ENCODE measurements around the gene RPL22. TPM values are rescaled to one million over a fixed set of nuclear protein-coding genes. Genes with fewer than 3 reads are reported as not detected.

The RPL22 gene
- total and polyA plus RNA-seq, 2 of the 4 experiments (the other 2 are of a cell fraction): 26.2 to 131 TPM

- Histone ChIP-seq H3K9me3 (ENCODE audit: control insufficient read depth, insufficient read depth, low read length) (no peaks in the 10 kb centered on the region), H3K56ac (ENCODE audit: extremely low read depth, insufficient read depth, low read length) (no peak overlapping the region), H3K27ac (ENCODE audit: insufficient read depth, low read length) (no peak overlapping the region), H3K9me1 (ENCODE audit: insufficient read depth, low read length) (no peaks in the 10 kb centered on the region), H3K14ac (replicated peaks; ENCODE audit: low read depth, low read length) (no peak overlapping the region), H2AFZ (replicated peaks; ENCODE audit: low read length, poor library complexity) (peak overlapping the region; percentile 49), H2AK5ac (ENCODE audit: low read depth, low read length) (no peak overlapping the region), H4K8ac (ENCODE audit: low read depth in 2 of 2, low read length in 2 of 2) (no peak overlapping the region), H2BK20ac (ENCODE audit: low read depth, low read length) (no peak overlapping the region), H4K91ac (ENCODE audit: insufficient read depth, low read depth, low read length) (no peak overlapping the region), H3K4me1 (ENCODE audit: control insufficient read depth, insufficient read depth, low read length) (no peaks in the 10 kb centered on the region), H4K5ac (ENCODE audit: low read depth, low read length) (no peak overlapping the region), H3K27me3 (ENCODE audit: control insufficient read depth, insufficient read depth, low read length) (peaks cover 69% of the 10 kb centered on the region), H3K36me3 (ENCODE audit: control insufficient read depth, insufficient read depth, low read length) (no peaks in the 10 kb centered on the region), H3K18ac (ENCODE audit: low read depth, low read length) (no peak overlapping the region), H2BK15ac (ENCODE audit: low read depth, low read length) (no peak overlapping the region), H3K4ac (ENCODE audit: low read depth, low read length) (no peak overlapping the region), H3K23ac (ENCODE audit: low read depth, low read length) (no peak overlapping the region), H2AK9ac (replicated peaks; ENCODE audit: low read depth, low read length, poor library complexity) (no peak overlapping the region), H4K20me1 (ENCODE audit: insufficient read depth, low read length) (peaks cover 16% of the 10 kb centered on the region), H3K79me1 (ENCODE audit: low read depth in 1 of 2, low read length in 2 of 2) (no peaks in the 10 kb centered on the region), H2BK5ac (ENCODE audit: low read depth, low read length, poor library complexity, severe bottlenecking) (no peak overlapping the region), H2BK120ac (ENCODE audit: low read depth, low read length) (no peak overlapping the region), H3K4me2 (ENCODE audit: low read depth, low read length) (no peak overlapping the region), H3K4me3 (ENCODE audit: insufficient read depth, low read depth, low read length) (no peak overlapping the region), H3K9ac (ENCODE audit: low read depth, low read length) (no peak overlapping the region)
- TF ChIP-seq RCOR1 (IDR thresholded peaks at IDR 0.05; ENCODE audit: insufficient replicate concordance, low read length): no peak
- ATAC-seq (ENCODE audit: low read depth) (no peak), DNase-seq (no peak)
- intact Hi-C loops (cut with micrococcal nuclease) (loop anchor here (1.0 to 5.0 kb wide), 6 partner anchors 97 to 246 kb away; partner anchors contain the start of gene PLEKHG5), dilution Hi-C loops (cut with HindIII; ENCODE audit: low sequenced_read_pairs, unreplicated experiment) (no loop called here), in situ Hi-C loops (cut with MboI; ENCODE audit: low sequenced_read_pairs) (loop anchor here (5.0 kb wide), 1 partner anchor 96 kb away; no protein-coding TSS in a partner anchor)
- 5% methylated on average over 16 of the region's 49 CpGs; no CpG with 5 or more reads in 1 of the 2 experiments for WGBS, 2 experiments (ENCODE audit: extremely low coverage in 2 of 2, insufficient read length in 1 of 2)
- no TSS peak for BruUV-seq (replicated peaks)
- POLR2A ChIA-PET (ENCODE audit: unreplicated experiment): no interaction called here
- CTCF ChIA-PET: interaction anchor here (0.6 to 2.3 kb wide), 13 partner anchors 10 to 240 kb away, joined by 3 to 8 read pairs (median 4); no protein-coding TSS in a partner anchor
Observed at GRCh38 chr1:6245869-6246496, 46.6 kb upstream of the RPL22 start.

All from IMR-90 (cell line).